Fibroblast of lung (primary cell): ENCODE measurements around the gene SRPK2.

Source experiments
- EZH2 ChIP-seq: IDR thresholded peaks from 2 replicates; pipeline ENCODE4 v1.5.1; 2012; ENCODE audit warnings: low read length, control low read depth, mild to moderate bottlenecking; ENCODE audit errors: missing control alignments
- TF ChIP-seq, protein P1 (sequence below), 2 donors: IDR thresholded peaks in 1 of 2; conservative IDR thresholded peaks in 1 of 2; 1 replicate in 1 of 2; 2 replicates in 1 of 2; pipeline ENCODE4 v1.5.1; 2011 to 2012; ENCODE audit warnings: low read length in 2 of 2, control low read depth in 1 of 2, inconsistent platforms in 1 of 2, low read depth in 1 of 2, mild to moderate bottlenecking in 1 of 2

DNA sequence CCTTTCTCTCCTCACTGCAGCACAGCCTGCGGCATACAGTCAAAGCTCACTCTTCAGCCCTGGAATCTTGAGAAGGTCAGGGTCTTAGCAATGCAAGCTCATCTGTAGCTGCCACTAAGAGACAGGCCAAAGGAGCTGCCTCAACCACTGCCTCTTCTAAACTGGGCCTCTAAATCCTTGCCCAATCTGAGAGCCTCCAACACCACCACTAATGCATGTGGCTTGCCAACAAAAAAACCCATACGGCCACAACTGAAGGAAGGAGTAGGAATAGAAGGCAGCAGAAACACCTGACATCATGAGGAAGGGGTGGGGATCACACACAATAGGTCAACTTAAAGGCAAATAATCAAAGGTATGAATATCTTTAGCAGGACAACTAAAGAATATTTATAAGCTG is 183.8 kb downstream of the SRPK2 start:
- TF ChIP-seq, protein P1, sequence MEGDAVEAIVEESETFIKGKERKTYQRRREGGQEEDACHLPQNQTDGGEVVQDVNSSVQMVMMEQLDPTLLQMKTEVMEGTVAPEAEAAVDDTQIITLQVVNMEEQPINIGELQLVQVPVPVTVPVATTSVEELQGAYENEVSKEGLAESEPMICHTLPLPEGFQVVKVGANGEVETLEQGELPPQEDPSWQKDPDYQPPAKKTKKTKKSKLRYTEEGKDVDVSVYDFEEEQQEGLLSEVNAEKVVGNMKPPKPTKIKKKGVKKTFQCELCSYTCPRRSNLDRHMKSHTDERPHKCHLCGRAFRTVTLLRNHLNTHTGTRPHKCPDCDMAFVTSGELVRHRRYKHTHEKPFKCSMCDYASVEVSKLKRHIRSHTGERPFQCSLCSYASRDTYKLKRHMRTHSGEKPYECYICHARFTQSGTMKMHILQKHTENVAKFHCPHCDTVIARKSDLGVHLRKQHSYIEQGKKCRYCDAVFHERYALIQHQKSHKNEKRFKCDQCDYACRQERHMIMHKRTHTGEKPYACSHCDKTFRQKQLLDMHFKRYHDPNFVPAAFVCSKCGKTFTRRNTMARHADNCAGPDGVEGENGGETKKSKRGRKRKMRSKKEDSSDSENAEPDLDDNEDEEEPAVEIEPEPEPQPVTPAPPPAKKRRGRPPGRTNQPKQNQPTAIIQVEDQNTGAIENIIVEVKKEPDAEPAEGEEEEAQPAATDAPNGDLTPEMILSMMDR (conservative IDR thresholded peaks at IDR 0.05 in 1 of 2, IDR thresholded peaks at IDR 0.05 in 1 of 2; ENCODE audit: low read depth in 1 of 2, low read length in 2 of 2), result no peak
- no peak for TF ChIP-seq EZH2
